ENCODE measurements around the gene KCNK4. TPM values are rescaled to one million over a fixed set of nuclear protein-coding genes. Genes with fewer than 3 reads are reported as not detected.

KCNK4 gene
- total RNA-seq, 1 donor from 2014 or later, result 3.6 TPM

DNA sequence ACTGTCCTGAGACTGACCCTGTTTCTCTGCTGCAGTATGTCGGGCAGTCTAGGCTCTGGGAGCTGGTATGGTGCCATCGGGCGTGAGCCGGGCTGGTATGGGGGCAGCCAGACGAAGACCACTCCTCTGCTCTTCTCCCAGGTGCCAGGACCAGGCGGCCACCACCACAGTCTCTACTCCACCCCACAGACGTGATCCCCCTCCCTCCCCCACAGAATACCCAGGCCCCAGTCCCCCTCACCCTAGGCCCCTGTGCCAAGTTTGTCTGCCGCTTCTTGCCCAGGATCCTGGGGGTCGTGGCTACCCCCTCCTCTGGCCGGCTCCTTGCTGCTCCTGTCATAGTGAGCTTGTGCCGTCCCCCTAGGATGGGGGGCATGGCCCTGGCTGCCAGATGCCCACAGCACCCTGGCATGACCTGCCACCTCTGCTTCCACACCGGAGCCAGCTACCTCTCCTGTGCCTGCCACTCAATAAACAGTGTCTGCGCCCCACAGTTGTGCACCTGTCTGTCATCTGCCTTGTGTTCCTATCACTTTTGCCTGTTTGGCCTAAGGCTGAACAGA is 2.0 kb upstream of the KCNK4 start:
- DNase-seq (ENCODE audit: low spot score), result no peak

DNA sequence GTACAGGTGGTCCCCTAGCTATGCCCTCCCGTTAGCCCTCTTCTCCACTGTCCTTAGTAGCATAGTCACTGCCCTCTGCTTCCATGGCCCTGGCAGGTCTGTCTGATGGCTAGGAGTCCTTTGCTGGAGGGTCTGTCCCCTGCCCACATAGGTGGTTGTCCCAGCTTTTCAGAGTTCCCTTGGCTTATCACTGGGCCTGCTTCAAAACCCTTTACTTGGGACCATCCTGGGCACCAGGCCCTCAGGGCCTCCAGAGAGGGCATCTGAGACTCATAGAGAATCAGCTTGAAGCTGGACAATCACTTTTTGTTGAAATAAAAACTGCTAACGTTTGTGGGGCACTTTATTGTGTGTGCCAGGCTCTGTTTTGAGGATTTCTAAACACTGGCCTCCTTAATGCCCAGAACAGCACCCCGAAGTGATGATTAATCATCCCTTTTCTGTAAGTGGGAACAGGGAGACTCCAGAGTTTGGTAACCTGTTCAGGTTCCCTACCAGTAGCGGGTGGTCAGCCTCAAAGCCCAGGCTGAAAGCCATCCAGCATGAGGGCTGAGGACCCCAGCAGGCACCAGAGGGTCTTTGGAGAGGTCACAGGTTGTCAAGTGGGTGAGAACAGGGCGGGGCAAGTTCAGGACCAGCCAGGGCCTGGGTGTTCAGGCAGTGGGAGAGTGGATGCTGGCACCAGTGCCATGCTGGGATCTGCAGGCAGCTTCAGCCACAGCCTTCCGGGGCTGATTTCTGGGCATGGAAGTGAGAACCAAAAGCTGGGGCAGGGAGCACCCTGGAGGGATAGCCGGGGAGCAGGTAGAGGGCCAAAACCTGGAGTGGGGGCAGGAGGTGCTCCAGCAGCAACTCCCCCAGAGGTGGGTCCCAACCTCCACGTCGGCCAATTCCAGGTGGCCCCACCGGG is 495 bp upstream of the KCNK4 start:
- DNase-seq (ENCODE audit: low spot score), result no peak

DNA sequence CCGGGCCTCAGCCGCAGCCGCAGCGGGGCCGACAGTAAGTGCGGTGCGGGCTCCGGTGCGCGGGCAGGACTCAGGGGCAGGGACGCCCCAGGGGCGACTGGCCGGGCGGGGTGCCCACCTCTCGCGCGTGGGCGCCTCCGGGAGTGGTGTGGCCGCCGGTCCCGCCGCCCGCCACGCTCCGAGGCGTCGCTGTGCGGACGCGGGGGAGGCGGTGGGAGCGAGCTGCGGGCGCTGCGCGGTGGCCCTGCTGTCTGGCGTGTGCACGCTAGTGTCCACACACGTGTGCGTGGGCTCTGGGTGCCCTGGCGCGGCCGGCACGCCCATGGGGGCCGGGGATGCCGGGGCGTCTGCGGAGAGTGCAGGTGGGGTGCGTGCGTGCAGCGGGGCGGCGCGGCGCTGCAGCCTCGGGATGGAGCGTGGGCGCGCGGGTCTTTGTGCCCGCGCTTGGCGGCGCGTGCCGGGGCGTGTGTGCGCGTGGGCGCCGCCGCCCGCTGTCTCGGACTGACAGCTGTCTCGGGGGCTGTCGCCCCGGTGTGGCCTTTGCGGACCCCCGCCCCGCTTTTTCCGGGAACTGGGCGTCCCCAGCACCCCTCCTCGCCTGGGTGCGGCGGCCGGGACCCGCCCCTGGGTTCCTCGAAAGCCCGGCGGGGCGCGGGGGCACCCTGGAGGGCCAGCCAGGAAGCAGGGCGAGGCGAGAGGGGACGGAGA is 804 bp downstream of the KCNK4 start:
- no peak for DNase-seq (ENCODE audit: low spot score)

DNA sequence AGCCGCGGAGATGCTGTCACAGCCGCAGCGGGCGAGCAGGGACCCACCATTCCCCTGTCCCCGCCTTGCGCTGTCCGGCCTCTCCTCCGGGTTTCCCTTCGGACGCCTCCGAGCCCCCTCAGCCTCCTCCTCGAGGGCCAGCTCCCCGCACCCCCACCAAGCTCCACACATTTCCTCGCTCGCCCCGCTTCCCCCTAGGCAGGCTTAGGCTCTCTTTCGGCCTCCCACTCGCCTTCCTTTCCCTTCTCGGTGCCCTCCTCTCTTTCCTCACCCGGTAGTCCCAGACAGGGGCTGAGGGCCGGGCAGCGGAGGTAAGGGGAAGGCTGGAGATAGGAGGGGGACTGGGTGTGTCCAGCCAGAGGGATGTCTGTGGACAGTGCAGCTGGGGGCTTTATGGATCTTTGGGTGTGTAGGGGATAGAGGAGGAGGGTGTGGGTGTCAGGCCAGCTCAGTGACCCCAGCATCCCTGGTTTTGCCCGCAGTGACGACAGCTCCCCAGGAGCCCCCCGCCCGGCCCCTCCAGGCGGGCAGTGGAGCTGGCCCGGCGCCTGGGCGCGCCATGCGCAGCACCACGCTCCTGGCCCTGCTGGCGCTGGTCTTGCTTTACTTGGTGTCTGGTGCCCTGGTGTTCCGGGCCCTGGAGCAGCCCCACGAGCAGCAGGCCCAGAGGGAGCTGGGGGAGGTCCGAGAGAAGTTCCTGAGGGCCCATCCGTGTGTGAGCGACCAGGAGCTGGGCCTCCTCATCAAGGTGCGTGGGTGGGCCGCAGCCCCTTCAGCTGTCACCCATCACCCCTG is 1.6 kb downstream of the KCNK4 start:
- no peak for DNase-seq (ENCODE audit: low spot score)

DNA sequence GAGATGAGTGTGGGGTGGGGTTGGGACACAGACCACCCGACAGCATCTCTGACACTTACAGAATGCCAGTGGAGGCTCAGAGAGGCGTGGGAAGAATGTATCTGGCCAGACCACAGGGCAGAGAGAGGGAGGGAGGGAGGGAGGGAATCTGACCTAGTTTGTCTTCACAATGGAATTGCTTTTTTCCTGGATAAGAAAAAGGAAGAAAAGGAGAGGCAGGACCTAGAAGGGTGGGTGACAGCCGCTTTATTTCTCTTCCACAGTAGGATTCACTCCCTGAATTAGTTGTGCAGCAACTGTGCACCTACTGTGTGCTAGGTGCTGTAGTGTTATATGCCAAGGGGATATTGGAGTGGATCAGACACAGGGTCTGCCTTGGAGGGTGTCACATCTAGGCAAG is 3.7 kb downstream of the KCNK4 start:
- DNase-seq (ENCODE audit: low spot score), result no peak

DNA sequence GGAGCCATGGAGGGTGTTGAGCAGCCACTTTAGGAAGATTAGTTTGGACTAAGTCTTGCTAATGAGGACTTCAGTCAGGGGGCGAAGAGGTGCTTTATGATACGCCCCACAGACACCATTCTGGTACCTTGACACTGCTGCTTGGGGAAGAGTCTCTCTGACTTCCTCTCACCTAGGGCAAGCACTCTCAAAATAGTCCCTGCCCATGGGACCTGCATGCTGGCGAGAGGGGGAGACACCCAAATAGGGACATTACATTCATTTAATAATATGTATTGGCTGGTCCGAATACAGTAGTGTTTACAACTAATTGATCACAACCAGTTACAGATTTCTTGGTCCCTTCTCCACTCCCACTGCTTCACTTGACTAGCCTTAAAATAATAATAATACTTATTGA is 4.7 kb downstream of the KCNK4 start:
- DNase-seq (ENCODE audit: low spot score), result no peak

DNA sequence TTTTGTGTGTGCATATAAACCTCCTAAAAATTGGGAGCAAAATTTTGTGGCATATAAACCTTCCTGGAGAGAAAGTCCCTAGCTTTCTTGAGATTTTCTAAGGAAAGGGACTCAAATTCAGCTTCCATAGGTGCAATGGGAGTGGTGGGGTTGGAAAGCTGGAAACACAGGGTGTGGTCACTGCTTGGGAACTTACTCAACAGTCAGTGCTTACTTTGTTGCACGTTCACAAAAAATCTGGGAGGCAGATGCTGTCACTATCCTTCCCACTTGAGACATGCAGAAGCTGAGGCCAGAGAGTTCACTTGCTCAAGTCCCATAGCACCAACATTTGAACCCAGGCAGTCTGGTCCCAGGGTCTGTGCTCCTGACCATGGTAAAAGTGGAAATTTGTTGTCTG is 5.1 kb downstream of the KCNK4 start:
- DNase-seq (ENCODE audit: low spot score), result no peak

DNA sequence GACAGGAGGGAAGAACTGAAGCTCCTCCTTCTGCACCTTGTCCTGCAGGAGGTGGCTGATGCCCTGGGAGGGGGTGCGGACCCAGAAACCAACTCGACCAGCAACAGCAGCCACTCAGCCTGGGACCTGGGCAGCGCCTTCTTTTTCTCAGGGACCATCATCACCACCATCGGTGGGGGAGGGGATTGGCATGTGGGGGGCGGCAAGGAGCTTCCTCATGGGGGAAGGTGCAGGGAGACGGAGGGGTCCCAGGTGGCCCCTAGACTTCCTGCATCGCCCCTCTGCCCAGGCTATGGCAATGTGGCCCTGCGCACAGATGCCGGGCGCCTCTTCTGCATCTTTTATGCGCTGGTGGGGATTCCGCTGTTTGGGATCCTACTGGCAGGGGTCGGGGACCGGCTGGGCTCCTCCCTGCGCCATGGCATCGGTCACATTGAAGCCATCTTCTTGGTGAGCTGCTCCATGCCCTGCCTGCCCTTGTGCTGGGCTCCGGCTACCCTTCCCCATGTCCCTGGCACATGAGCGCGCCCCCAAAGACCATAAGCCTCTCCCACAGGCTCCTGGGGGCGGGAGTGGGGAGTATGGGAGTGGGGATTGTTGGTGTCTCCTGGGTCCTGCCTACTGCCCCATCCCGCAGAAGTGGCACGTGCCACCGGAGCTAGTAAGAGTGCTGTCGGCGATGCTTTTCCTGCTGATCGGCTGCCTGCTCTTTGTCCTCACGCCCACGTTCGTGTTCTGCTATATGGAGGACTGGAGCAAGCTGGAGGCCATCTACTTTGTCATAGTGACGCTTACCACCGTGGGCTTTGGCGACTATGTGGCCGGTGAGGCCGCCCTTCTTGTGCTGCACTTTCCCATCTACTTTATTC is 6.0 kb downstream of the KCNK4 start:
- no peak for DNase-seq (ENCODE audit: low spot score)

DNA sequence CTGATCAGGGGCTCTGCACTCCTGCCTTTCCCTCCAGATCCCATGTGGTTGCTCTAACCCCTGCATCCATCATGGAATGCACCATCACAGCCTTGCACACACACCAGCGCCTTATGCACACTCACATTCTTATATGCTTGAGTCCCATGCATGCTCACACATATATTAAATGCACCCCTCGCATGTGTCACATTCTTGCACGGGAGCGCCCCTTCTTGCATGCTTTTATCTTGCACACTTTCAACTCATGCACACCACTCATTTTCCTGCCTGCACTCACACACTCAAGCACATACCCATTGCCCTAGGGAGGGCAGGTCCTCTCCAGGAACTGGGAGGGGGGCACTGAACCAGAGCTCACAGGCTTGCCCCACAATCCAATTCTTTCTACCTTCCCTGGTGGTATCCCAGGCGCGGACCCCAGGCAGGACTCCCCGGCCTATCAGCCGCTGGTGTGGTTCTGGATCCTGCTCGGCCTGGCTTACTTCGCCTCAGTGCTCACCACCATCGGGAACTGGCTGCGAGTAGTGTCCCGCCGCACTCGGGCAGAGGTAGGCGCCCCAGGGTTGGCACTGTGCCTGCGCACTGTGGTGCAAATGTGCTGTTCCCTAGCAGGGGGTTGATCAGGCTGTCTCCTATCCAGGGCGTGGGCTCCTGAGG is 6.7 kb downstream of the KCNK4 start:
- no peak for DNase-seq (ENCODE audit: low spot score)

DNA sequence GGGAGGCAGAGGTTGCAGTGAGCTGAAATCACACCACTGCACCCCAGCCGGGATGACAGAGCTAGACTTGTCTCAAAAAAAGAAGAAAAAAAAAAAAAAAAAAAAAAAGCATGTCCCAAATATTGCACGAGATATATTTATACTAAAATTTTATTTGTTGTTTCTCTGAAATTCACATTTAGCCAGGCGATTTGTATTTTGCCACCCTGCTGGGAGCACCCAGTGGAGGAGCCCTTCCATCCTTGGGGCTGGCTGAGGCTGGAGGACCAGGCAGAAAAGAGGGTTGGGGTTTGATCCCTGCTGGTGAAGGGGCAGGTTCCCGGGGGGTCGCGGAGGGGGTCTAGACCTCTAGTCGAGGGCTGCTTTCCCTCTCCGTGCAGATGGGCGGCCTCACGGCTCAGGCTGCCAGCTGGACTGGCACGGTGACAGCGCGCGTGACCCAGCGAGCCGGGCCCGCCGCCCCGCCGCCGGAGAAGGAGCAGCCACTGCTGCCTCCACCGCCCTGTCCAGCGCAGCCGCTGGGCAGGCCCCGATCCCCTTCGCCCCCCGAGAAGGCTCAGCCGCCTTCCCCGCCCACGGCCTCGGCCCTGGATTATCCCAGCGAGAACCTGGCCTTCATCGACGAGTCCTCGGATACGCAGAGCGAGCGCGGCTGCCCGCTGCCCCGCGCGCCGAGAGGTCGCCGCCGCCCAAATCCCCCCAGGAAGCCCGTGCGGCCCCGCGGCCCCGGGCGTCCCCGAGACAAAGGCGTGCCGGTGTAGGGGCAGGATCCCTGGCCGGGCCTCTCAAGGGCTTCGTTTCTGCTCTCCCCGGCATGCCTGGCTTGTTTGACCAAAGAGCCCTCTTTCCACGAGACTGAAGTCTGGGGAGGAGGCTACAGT is 8.1 kb downstream of the KCNK4 start:
- DNase-seq (ENCODE audit: low spot score), result peak; percentile 49

DNA sequence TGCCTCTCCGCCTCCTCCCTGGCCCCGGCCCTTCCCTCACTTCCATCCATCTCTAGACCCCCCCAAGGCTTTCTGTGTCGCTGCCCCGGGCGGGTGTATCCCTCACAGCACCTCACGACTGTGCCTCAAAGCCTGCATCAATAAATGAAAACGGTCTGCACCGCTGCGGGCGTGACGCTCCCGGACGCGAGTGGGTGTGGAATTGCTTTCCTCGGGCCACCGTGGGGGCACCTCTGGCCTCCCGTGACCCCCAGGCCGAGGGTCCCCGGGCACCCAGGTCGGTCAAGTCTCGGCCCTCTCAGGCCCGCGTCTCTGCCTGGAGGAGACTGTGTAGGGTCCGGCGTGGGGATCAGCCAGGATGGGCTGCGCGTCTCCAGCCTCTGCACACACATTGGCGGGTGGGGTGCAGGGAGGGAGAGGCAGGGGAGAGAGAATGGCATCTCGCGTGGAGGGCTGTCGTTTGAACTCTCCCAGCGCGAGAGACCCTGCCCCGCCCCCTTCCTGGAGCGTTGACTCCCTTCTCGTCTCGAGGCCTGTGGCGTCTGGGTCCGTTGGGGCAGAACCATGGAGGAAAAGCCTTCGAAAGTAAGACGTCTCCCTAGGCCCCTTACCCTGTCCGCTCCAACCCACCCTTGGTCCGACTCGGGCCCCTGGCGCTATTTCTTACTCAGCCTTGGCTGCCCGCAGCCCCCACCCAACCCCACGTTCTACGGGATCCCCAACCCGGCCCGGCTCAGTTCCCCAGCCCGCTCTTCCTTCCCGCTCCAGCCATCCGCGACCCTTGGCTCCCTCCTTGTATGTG is 8.9 kb downstream of the KCNK4 start, which contains the start of gene CATSPERZ:
TSS of gene CATSPERZ (plus strand) at position 512 of the 802 bp plus-strand sequence. CDS start at position 565, 53 bp downstream.
- no peak for DNase-seq (ENCODE audit: low spot score)

DNA sequence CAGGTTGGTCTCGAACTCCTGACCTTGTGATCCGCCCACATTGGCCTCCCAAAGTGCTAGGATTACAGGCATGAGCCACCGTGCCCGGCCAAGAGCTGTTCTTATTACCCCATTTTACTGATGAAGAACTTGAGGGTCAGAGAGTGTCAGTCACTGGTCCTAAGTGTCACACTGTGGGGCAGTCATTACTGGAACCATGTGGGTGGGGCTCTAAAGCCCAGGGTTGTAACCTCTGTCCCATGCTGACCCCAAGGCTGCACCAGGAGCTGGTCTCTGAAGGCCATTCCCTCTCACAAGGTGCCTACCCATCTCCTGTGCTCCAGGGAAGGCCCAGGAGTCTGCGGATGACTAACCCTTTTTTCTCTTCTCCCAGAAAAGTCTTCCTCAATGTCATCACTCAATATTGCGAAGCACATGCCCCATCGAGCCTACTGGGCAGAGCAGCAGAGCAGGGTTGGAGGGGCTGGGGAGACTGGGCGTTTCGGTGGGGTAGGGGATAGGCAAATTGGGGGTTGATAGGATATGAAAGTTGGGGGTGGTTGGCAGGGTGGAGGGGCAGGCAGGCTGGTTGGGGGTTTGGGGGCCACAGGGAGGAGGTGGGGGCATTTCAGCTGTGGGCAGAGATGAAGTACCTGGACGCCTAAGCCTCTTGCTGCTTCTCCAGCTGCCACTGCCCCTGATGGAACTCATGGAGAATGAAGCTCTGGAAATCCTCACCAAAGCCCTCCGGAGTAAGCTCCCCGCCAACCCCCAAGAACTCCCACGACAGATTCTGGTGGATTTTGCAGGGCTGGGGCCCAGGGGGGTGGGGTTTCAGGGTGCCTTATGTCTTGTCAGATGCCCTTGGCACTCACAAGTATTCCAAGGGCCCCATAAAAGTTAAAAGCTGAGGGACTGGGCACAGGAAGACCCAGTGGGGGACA is 12.3 kb downstream of the KCNK4 start:
- DNase-seq (ENCODE audit: low spot score), result no peak

DNA sequence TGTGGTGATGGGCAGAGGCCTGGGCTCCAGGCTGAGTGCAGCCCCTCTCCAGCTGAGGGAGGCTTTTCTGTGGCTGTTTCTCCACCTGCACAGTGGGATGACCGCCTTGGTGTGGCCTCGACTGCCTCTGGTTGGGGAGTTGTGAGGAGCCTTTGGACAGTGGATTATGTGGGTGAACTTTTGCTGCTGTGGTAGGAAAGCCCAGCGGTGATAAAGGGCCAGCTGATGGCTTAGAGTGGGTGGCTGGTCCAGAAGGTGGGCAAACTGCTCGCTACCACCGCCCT is 12.9 kb downstream of the KCNK4 start:
- DNase-seq (ENCODE audit: low spot score), result no peak

DNA sequence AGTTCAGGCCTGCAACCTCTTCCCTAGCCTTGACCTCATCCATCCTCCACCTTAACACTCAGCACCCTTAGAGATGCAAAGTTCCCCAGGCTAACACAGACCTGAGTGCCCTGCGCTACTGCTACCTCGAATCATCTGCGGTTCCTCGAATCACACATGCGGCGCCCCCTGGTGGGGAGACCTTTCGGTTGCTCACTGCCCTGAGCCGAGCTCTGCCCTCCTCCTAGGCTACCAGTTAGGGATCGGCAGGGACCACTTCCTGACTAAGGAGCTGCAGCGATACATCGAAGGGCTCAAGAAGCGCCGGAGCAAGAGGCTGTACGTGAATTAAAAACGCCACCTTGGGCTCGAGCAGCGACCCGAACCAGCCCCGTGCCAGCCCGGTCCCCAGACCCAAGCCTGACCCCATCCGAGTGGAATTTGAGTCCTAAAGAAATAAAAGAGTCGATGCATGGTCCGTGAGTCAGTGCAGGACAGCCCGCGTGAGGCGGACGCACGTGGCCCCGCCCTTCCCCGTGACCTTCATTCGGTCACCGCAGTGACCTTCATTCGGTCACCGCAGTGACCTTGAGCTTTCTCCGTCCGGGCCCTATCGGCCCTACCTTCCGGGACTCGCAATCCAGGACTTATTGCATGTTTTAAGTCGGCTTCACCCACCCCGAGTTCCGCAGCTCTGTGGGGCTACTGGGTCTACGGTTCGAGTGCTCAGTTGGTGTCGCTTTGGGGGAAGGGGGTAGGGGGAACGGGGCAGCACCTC is 13.4 kb downstream of the KCNK4 start:
- peak; percentile 91 for DNase-seq (ENCODE audit: low spot score)

DNA sequence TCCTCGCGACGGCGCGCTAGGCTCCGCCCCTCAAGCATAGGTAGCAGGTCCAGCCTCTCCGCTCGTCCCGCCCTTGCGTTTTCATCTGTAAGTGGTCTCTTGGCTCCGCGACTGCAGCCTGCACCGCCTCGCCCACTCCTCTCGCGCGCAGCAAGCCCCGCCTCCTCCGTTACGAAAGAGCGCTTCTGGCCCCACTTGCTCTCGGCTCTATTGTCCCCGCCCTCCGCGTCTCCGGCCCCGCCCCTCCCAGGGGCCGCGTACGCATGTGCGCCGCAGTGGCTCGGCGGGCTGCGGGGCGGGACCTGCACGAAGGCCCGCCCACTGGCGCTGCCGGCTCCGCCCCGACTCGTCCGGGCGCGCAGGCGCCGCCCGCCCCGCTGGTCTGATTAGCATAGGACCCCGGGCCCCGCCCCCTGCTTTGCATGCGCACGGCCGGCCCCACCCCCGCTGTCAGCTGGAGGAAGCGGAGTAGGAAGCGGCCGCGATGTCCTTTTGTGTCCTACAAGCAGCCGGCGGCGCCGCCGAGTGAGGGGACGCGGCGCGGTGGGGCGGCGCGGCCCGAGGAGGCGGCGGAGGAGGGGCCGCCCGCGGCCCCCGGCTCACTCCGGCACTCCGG is 14.1 kb downstream of the KCNK4 start, which contains the start of gene ESRRA:
TSS of gene ESRRA (plus strand) at position 450 of the 616 bp plus-strand sequence. CDS start 1,656 bp downstream, outside the sequence.
- DNase-seq (ENCODE audit: low spot score), result peak; percentile 99
